ENCODE measurements around the gene PCDHGB4.
"Not testable (repeated sequence)": the region's sequence is repeated elsewhere in the genome, so short reads cannot be mapped to it uniquely, and the experiment has no call there.

The PCDHGB4 gene

DNA sequence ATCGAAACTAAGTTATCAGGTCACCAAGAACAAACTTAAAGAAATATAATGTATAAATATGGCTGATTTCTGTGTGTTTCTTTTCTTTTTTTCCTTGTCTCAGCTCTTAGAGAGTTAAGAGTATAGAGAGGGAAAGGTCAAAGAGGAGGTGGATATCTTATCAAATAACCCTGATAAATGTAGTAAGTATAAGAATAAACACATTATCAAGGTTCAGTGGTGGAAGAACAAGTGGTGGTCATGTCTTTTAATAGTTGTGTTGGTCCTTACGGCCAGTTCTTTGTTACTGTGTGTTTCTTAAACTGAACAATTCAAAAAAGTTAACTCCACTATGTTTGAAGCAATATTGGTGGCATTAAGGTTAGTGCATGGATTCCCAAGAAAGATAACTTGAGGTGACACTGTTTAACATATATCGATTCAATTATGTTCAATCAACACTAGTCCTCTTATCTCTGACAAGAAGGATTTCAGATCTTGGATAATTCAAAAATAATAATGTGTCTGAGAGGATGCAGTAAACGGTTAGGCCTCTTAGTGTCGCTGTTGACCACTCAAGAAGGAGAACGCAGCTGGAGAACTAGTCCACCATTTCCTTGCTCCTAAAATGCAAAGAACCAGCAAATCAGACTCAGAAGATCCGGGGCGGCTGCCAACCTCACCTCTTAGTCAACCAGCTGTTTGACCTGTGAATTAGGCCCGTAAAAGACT lies 44.1 kb upstream of the PCDHGB4 start, which contains the start of gene PCDHGA3:
TSS of gene PCDHGA3 (plus strand) at position 588 of the 711 bp plus-strand sequence. CDS start 205 bp downstream, outside the sequence.
- TF ChIP-seq, protein P1, sequence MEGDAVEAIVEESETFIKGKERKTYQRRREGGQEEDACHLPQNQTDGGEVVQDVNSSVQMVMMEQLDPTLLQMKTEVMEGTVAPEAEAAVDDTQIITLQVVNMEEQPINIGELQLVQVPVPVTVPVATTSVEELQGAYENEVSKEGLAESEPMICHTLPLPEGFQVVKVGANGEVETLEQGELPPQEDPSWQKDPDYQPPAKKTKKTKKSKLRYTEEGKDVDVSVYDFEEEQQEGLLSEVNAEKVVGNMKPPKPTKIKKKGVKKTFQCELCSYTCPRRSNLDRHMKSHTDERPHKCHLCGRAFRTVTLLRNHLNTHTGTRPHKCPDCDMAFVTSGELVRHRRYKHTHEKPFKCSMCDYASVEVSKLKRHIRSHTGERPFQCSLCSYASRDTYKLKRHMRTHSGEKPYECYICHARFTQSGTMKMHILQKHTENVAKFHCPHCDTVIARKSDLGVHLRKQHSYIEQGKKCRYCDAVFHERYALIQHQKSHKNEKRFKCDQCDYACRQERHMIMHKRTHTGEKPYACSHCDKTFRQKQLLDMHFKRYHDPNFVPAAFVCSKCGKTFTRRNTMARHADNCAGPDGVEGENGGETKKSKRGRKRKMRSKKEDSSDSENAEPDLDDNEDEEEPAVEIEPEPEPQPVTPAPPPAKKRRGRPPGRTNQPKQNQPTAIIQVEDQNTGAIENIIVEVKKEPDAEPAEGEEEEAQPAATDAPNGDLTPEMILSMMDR (IDR thresholded peaks at IDR 0.05; ENCODE audit: insufficient read depth, low read length): peak; percentile 10
- TF ChIP-seq GABPA (IDR thresholded peaks at IDR 0.05; ENCODE audit: low read depth) (no peak), POLR2AphosphoS5 (IDR thresholded peaks at IDR 0.05; ENCODE audit: low read depth) (no peak)
- Histone ChIP-seq H3K27me3 (ENCODE audit: insufficient read depth, poor library complexity, severe bottlenecking) (no peaks in the 10 kb centered on the region), H3K4me3 (replicated peaks; ENCODE audit: insufficient read depth, low read length) (no peak within 1 kb of the TSS), H3K27ac (replicated peaks) (no peak within 1 kb of the TSS)
- peak in 1 of 2 experiments; percentile 9 for DNase-seq (ENCODE audit: low read depth in 1 of 2, low spot score in 1 of 2)

DNA sequence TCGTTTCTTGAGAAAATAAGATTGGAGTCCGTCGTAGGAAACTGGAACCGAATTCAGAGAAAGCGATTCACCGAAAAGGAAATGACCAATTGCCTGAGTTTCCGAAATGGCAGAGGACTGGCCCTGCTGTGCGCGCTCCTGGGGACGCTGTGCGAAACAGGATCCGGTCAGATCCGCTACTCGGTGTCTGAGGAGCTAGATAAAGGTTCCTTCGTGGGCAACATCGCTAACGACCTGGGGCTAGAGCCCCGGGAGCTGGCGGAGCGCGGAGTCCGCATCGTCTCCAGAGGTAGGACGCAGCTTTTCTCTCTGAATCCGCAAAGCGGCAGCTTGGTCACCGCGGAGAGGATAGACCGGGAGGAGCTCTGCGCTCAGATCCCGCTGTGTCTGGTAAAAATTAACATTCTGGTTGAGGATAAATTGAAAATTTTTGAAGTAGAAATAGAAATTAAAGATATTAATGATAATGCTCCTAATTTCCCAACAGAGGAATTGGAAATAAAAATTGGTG lies 43.5 kb upstream of the PCDHGB4 start:
- Histone ChIP-seq H3K4me3 (replicated peaks; ENCODE audit: insufficient read depth, low read length) (no peak overlapping the region), H3K27ac (replicated peaks) (no peak overlapping the region), H3K27me3 (ENCODE audit: insufficient read depth, poor library complexity, severe bottlenecking) (no peaks in the 10 kb centered on the region)
- TF ChIP-seq, protein P1 (IDR thresholded peaks at IDR 0.05; ENCODE audit: insufficient read depth, low read length): no peak
- no peak for TF ChIP-seq POLR2AphosphoS5 (IDR thresholded peaks at IDR 0.05; ENCODE audit: low read depth)
- DNase-seq (ENCODE audit: low read depth in 1 of 2, low spot score in 1 of 2): no peak

DNA sequence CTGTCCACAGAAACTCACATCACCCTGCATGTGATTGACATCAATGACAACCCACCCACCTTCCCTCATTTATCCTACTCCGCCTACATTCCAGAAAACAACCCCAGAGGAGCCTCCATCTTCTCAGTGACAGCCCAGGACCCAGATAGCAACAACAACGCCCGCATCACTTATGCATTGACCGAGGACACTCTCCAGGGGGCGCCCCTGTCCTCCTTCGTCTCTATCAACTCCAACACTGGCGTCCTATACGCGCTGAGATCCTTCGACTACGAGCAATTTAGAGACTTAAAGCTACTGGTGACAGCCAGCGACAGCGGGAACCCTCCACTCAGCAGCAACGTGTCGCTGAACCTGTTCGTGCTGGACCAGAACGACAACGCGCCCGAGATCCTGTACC lies 42.2 kb upstream of the PCDHGB4 start:
- no peak overlapping the region for H3K4me3 ChIP-seq (replicated peaks; ENCODE audit: insufficient read depth, low read length)
- H3K27me3 ChIP-seq (ENCODE audit: insufficient read depth, poor library complexity, severe bottlenecking): no peaks in the 10 kb centered on the region
- DNase-seq (ENCODE audit: low read depth in 1 of 2, low spot score in 1 of 2): no peak
- no peak for TF ChIP-seq GABPA (IDR thresholded peaks at IDR 0.05; ENCODE audit: low read depth)
- TF ChIP-seq SPI1 (IDR thresholded peaks at IDR 0.05; ENCODE audit: borderline replicate concordance, low read depth): no peak
- TF ChIP-seq, protein P2, sequence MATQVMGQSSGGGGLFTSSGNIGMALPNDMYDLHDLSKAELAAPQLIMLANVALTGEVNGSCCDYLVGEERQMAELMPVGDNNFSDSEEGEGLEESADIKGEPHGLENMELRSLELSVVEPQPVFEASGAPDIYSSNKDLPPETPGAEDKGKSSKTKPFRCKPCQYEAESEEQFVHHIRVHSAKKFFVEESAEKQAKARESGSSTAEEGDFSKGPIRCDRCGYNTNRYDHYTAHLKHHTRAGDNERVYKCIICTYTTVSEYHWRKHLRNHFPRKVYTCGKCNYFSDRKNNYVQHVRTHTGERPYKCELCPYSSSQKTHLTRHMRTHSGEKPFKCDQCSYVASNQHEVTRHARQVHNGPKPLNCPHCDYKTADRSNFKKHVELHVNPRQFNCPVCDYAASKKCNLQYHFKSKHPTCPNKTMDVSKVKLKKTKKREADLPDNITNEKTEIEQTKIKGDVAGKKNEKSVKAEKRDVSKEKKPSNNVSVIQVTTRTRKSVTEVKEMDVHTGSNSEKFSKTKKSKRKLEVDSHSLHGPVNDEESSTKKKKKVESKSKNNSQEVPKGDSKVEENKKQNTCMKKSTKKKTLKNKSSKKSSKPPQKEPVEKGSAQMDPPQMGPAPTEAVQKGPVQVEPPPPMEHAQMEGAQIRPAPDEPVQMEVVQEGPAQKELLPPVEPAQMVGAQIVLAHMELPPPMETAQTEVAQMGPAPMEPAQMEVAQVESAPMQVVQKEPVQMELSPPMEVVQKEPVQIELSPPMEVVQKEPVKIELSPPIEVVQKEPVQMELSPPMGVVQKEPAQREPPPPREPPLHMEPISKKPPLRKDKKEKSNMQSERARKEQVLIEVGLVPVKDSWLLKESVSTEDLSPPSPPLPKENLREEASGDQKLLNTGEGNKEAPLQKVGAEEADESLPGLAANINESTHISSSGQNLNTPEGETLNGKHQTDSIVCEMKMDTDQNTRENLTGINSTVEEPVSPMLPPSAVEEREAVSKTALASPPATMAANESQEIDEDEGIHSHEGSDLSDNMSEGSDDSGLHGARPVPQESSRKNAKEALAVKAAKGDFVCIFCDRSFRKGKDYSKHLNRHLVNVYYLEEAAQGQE (IDR thresholded peaks at IDR 0.05; ENCODE audit: insufficient replicate concordance, low read depth): no peak
- TF ChIP-seq, protein P1 (IDR thresholded peaks at IDR 0.05; ENCODE audit: insufficient read depth, low read length): no peak
- TF ChIP-seq POLR2AphosphoS5 (IDR thresholded peaks at IDR 0.05; ENCODE audit: low read depth): no peak
- H3K27ac ChIP-seq (replicated peaks): no peak overlapping the region

DNA sequence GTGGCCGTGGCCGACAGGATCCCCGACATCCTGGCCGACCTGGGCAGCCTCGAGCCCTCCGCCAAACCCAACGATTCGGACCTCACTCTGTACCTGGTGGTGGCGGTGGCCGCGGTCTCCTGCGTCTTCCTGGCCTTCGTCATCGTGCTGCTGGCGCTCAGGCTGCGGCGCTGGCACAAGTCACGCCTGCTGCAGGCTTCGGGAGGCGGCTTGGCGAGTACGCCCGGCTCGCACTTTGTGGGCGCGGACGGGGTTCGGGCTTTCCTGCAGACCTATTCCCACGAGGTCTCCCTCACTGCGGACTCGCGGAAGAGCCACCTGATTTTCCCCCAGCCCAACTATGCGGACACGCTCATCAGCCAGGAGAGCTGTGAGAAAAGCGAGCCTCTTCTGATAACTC lies 41.5 kb upstream of the PCDHGB4 start:
- not testable (repeated sequence) for DNase-seq (ENCODE audit: low read depth in 1 of 2, low spot score in 1 of 2); H3K27ac ChIP-seq (replicated peaks); H3K4me3 ChIP-seq (replicated peaks; ENCODE audit: insufficient read depth, low read length); H3K27me3 ChIP-seq (ENCODE audit: insufficient read depth, poor library complexity, severe bottlenecking)

DNA sequence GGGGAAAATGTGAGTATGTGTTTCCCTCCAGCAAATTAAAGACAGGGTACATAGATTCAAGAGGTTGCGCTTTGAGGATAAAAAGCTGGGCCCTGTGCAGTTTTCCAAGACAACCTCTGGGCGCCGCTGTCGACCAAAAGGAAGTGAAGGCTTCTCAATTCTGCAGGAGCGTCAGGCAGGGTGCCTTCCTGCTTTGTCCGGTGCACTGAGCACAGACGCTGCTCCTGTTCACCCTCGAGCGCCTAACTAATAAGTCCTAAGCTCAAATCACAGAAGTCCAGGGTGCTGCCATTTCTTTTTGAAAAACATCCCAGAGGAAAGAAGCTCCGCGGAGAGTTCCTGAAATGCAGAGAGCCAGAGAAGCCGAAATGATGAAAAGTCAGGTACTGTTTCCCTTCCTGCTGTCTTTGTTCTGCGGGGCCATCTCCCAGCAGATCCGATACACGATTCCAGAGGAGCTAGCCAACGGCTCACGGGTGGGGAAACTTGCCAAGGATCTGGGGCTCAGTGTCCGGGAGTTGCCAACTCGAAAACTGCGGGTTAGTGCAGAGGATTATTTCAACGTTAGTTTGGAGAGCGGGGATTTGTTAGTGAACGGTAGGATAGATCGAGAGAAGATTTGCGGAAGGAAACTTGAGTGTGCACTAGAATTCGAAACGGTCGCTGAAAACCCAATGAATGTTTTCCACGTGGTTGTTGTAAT lies 37.4 kb upstream of the PCDHGB4 start, which contains the start of gene PCDHGB1:
TSS of gene PCDHGB1 (plus strand) at position 183 of the 703 bp plus-strand sequence. CDS start at position 345, 162 bp downstream.
- DNase-seq (ENCODE audit: low read depth in 1 of 2, low spot score in 1 of 2): peak in 1 of 2 experiments; percentile 46
- TF ChIP-seq, protein P1 (IDR thresholded peaks at IDR 0.05; ENCODE audit: insufficient read depth, low read length): peak; percentile 32
- TF ChIP-seq POLR2AphosphoS5 (IDR thresholded peaks at IDR 0.05; ENCODE audit: low read depth): no peak
- Histone ChIP-seq H3K4me3 (replicated peaks; ENCODE audit: insufficient read depth, low read length) (no peak within 1 kb of the TSS), H3K27me3 (ENCODE audit: insufficient read depth, poor library complexity, severe bottlenecking) (no peaks in the 10 kb centered on the region), H3K27ac (replicated peaks) (no peak within 1 kb of the TSS)
